GM21786 (cell line): ENCODE measurements around the gene RAB25.

ENCODE experiments used
- ATAC-seq: cut with Tn5 transposase; IDR thresholded peaks from one replicate; pipeline ENCODE4 v1.9.1; 2021; ENCODE audit not compliant: unreplicated experiment

RAB25 gene

GRCh38 chr1:156100205-156100995 is 39.4 kb downstream of the RAB25 start:
- ATAC-seq: no peak

GRCh38 chr1:156101880-156102279 is 40.9 kb downstream of the RAB25 start:
- ATAC-seq: no peak

DNA sequence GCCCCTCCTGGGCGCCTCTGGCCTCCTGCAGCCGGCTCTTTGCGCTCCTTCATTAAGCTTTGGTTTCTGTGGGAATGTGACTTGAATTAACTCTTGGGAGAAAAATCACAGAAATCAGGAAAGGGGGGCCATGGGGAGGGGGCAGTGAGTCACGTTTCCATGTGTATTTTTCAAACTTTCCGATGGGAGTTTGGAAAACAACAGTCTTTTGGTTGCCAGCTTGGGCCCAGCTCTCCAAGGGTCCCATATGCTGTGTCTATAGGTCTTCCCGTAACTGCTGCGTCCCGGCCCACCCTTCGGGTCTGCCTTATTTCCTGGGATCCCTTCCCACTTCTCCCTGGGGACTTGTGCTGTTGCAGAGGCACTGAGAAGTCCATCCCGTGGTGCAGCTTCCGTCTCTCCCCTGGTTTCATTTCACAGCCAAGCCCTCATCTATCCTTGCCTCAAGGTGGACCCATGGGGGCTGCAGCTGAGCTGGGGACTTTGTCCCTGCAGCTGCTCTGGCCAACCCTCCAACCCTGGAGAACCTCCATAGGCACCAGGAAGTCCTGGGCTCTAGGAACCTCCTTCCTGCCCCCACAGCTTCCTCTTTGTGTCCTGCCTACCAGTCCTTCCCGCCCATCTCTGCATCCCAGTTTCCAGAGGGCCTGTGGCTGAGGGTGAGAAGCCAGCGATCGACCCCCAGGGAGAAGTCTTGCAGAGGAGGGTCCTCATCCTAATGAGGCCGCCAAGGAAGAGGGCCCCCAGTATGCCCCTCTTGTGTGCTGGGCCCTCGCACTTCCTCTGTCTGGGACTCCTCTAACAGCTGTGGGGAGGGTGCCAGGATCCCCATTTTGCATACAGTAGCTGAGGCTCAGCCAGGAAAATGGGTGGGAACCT is 41.9 kb downstream of the RAB25 start:
- ATAC-seq: no peak

DNA sequence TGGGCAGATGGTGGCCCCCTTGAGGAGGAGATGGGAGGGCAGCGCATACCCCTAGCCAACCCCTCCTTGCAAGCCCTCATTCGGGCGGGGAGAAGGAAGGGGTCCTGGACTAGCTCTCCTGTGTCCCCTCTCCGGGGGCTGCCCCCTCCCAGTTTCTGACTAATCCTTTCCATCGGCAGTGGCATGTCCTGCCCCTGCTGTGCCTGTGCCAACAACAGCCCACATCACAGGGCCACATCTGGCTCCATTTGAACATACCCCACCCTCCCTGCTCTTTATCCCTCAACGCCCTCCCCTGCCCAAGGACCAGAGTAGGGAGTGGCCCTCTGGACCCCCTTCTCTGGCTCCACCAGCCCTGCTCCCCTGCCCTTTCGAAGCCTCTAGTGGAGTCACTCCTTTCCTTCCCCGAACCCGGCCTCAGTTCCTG is 42.6 kb downstream of the RAB25 start:
- ATAC-seq: no peak

GRCh38 chr1:156104065-156104810 is 43.3 kb downstream of the RAB25 start:
- no peak for ATAC-seq

- ATAC-seq: no peak
Measured at GRCh38 chr1:156104861-156105832, 44.2 kb downstream of the RAB25 start.

- ATAC-seq: no peak
Measured at GRCh38 chr1:156106624-156107488, 45.9 kb downstream of the RAB25 start.

DNA sequence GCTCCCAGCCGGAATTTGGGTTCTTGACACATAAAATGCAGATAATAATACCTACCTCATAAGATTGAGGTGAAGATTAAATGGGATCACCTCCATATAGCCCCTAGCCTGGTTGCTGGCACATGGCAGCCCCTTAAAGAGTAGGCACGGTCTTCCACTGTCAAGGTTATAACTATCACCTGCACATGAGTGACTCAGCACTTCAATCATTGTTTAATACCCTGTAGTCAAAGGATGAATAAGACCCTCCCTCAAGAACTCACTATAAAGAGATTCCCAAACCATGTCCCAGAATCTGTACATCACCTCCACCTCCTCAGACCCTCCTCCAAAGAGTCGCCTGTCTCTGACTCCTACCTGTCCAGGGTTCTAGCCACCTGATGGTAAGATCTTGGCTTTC is 47.1 kb downstream of the RAB25 start:
- no peak for ATAC-seq

DNA sequence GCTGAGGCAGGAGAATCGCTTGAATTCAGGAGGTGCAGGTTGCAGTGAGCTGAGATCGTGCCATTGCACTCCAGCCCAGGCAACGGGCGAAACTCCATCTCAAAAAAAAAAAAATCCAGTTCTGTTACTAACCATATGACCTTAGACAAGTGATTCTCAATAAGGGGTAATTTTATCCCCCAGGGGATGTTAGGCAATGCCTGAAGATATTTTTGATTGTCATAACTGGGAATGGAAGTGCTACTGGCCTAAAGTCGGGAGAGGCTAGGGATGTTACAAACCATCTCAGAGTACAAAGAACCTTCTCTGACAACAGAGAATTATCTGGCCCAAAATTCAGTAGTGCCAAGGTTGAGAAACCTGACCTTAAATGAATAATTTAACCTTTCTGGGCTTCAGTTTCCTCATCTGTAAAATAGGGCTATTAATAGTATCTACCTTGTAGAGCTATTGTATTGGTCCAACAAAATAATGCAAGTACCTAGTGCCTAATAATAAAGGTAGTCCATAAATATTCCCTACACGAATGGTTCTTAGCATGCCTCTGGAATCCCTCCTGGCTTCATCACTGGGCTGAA is 47.8 kb downstream of the RAB25 start:
- ATAC-seq: no peak

DNA sequence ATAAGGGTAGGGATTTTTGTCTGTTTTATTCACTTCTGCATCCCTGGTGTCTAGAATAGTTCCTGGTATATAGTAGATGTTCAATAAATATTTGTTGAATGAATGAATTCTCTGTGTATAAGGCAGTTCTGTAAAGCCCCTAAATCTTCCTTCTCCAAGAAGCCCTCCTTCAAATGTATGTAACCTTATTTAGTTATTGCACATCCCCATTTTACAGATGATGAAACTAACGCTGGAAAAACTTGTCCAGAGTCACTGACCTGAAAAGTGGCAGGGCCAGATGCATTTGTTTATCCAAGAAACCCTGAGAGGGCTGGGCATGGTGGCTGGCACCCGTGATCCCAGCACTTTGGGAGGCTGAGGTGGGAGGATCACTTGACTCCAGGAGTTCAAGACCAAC is 49.3 kb downstream of the RAB25 start:
- no peak for ATAC-seq

- ATAC-seq: no peak
Measured at GRCh38 chr1:156111355-156111962, 50.5 kb downstream of the RAB25 start.

- ATAC-seq: no peak
Measured at GRCh38 chr1:156112276-156113137, 51.5 kb downstream of the RAB25 start.

- ATAC-seq: no peak
Measured at GRCh38 chr1:156113282-156113950, 52.5 kb downstream of the RAB25 start.

- peak; percentile 71 for ATAC-seq
Measured at GRCh38 chr1:156114101-156114918, 53.4 kb downstream of the RAB25 start, which contains the start of gene LMNA. Gene LMNA (plus strand): TSS chr1:156114711. CDS start chr1:156114919, 208 bp downstream.

GRCh38 chr1:156114919-156115513 is 54.1 kb downstream of the RAB25 start:
- ATAC-seq: no peak
